ENCODE measurements around the gene SCAMP4. TPM values are rescaled to one million over a fixed set of nuclear protein-coding genes. Genes with fewer than 3 reads are reported as not detected.
A peak's percentile ranks its signal among the peaks of the same experiment; 100 is the strongest.

Gene SCAMP4
- total RNA-seq, 1 experiment from 2014 or later, result 69.0 TPM

DNA sequence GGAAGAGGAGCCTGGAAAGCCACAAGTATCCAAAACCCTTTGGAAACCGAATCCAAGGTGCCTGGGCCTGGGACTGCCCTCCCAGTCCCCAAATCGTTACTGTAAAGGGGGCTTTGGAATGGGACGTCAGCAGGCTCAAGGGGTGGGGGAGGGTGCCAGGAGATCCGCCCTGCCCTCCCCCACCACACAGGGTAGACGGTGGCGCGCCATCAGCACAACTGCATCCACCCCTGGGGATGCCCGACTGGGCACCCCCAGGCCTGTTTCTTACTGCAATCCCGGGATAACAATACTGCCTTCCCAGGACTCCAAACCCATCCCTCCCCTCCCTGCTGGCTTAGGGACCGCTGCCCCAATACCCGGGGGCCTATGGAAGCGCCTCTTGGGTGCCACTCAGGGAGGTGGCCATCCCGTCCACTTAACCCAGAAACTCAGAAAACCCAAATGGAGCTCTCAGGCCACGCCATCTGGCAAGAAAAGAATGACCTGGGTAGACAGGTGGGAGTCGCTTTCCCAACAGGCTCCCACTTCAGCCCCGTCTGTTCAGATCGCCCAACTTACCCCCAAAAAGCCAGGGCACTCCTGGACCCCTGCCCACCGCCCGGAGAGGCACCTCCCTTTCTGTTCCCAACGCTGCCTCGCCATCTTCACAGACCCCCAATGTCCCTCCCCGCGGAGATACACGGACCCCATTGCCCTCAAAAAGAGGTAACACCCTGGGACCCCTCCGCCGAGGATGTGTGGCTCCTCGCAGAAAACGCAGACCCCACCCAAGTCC is 44.2 kb upstream of the SCAMP4 start:
- H2BK12ac ChIP-seq (ENCODE audit: insufficient read length, low read depth, low read length), result no peak overlapping the region
- no peak overlapping the region for H2BK20ac ChIP-seq (ENCODE audit: low read depth, low read length, poor library complexity, severe bottlenecking)
- Mint-ChIP-seq H3K4me3 (peak overlapping the region; percentile 86 to 93), H3K36me3 (ENCODE audit: insufficient read depth in 1 of 3, low read depth in 3 of 3) (no peaks in the 10 kb centered on the region), H3K4me1 (peaks cover 31 to 52% of the 10 kb centered on the region in 2 experiments), H3K9me3 (no peaks in the 10 kb centered on the region; a peak in 1 of 5 replicates), H3K27me3 (ENCODE audit: low read depth) (peaks cover 6% of the 10 kb centered on the region), H3K27ac (no peak overlapping the region)
- no peak overlapping the region for H2BK5ac ChIP-seq (ENCODE audit: insufficient read length, low read length)
- H4K8ac ChIP-seq (replicated peaks; ENCODE audit: insufficient read length, low read depth, low read length), result no peak overlapping the region
- H3K4me1 ChIP-seq (ENCODE audit: insufficient read depth, low read length), result peaks cover 4% of the 10 kb centered on the region; the same call in 1 of the 2 replicates
- no peak overlapping the region for H2AFZ ChIP-seq (ENCODE audit: low read length)
- H3K4me2 ChIP-seq (ENCODE audit: insufficient read depth, insufficient read length, low read length), result peak overlapping the region; percentile 84
- H2BK120ac ChIP-seq (ENCODE audit: low read depth, low read length, poor library complexity, severe bottlenecking), result no peak overlapping the region
- H3K79me1 ChIP-seq (ENCODE audit: insufficient read depth, low read depth, low read length, poor library complexity, severe bottlenecking), result peaks cover 11% of the 10 kb centered on the region
- H2BK15ac ChIP-seq (ENCODE audit: low read depth, low read length), result no peak overlapping the region
- no peak for DNase-seq
- no peak overlapping the region for H3K27ac ChIP-seq (ENCODE audit: insufficient read length, low read depth, low read length)
- H4K20me1 ChIP-seq (ENCODE audit: control insufficient read depth, insufficient read depth, insufficient read length), result peaks cover 3% of the 10 kb centered on the region
- no peaks in the 10 kb centered on the region for H3K9me3 ChIP-seq (ENCODE audit: control insufficient read depth, low read depth, low read length)
- no peak overlapping the region for H3K18ac ChIP-seq (ENCODE audit: insufficient read length, low read depth, low read length)
- no peak overlapping the region for H2AK5ac ChIP-seq (ENCODE audit: insufficient read length, low read length)
- H3K9ac ChIP-seq (ENCODE audit: extremely low read depth, insufficient read length, low read length), result no peak overlapping the region
- H3K4ac ChIP-seq (ENCODE audit: low read depth, low read length), result no peak overlapping the region
- H3K79me2 ChIP-seq (ENCODE audit: insufficient read depth, low read length), result peaks cover 36% of the 10 kb centered on the region; the same call in 1 of the 2 replicates
- H3T11ph ChIP-seq (ENCODE audit: low read length), result no peak overlapping the region
- no CpG with 5 or more reads among the region's 28 CpGs for WGBS (ENCODE audit: extremely low coverage, insufficient read length, low lambda C conversion rate)
- H3K56ac ChIP-seq (ENCODE audit: insufficient read length, low read depth, low read length), result no peak overlapping the region
- H3K23me2 ChIP-seq (ENCODE audit: insufficient read length, low read depth, low read length, poor library complexity, severe bottlenecking), result peaks cover 20% of the 10 kb centered on the region
- no peaks in the 10 kb centered on the region; the same call in 1 of the 2 replicates for H3K27me3 ChIP-seq (ENCODE audit: insufficient read depth, low read length)
- H4K5ac ChIP-seq (ENCODE audit: insufficient read length, low read depth, low read length), result no peak overlapping the region
- TF ChIP-seq, protein P1, sequence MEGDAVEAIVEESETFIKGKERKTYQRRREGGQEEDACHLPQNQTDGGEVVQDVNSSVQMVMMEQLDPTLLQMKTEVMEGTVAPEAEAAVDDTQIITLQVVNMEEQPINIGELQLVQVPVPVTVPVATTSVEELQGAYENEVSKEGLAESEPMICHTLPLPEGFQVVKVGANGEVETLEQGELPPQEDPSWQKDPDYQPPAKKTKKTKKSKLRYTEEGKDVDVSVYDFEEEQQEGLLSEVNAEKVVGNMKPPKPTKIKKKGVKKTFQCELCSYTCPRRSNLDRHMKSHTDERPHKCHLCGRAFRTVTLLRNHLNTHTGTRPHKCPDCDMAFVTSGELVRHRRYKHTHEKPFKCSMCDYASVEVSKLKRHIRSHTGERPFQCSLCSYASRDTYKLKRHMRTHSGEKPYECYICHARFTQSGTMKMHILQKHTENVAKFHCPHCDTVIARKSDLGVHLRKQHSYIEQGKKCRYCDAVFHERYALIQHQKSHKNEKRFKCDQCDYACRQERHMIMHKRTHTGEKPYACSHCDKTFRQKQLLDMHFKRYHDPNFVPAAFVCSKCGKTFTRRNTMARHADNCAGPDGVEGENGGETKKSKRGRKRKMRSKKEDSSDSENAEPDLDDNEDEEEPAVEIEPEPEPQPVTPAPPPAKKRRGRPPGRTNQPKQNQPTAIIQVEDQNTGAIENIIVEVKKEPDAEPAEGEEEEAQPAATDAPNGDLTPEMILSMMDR (conservative IDR thresholded peaks at IDR 0.05), result no peak
- no peak overlapping the region for H4K91ac ChIP-seq (ENCODE audit: insufficient read length, low read depth, low read length)
- H3K14ac ChIP-seq (ENCODE audit: insufficient read depth, low read length), result no peak overlapping the region; the same call in 1 of the 2 replicates
- H3K23ac ChIP-seq (ENCODE audit: insufficient read length, low read depth, low read length), result no peak overlapping the region

Measured in H9 (cell line).